Measurements from ENCODE around the gene PPARD. TPM values are rescaled to one million over a fixed set of nuclear protein-coding genes. Genes with fewer than 3 reads are reported as not detected.

Gene PPARD
- total and polyA plus RNA-seq, 12 donors, result 12.9 to 21.0 (median 13.9) TPM

DNA sequence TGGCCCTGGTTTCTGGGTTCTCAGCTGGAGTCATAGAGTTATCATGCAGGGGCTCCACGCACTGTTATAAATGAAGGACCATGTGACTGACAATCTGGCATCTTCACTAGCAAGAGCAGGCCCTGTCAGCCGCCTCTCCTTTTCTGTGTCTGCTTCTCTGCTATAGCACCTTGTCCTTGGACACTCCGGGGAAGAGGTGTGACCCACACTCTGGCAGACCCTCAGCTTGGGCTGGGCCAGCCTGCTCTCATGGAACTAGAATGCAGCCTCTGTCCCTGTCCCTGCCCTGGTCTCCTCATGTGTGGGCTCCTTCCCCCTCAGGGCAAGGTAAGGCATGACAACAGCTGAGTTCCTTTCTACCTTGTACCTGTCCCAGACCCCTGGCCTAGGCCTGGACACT, 98.8 kb downstream of the PPARD start:
- Histone ChIP-seq H3K9me3 (no peaks in the 10 kb centered on the region), H3K4me1 (no peaks in the 10 kb centered on the region), H3K27me3 (no peaks in the 10 kb centered on the region), H3K27ac (no peak overlapping the region), H3K4me3 (no peak overlapping the region), H3K36me3 (no peaks in the 10 kb centered on the region)
- DNase-seq (peak in 1 of 2 donors; percentile 23), ATAC-seq (peak; percentile 26 to 76 (median 53))
- 36 to 51% methylated on average over 3 of the region's 3 CpGs for WGBS, 2 donors
- TF ChIP-seq, protein P1, sequence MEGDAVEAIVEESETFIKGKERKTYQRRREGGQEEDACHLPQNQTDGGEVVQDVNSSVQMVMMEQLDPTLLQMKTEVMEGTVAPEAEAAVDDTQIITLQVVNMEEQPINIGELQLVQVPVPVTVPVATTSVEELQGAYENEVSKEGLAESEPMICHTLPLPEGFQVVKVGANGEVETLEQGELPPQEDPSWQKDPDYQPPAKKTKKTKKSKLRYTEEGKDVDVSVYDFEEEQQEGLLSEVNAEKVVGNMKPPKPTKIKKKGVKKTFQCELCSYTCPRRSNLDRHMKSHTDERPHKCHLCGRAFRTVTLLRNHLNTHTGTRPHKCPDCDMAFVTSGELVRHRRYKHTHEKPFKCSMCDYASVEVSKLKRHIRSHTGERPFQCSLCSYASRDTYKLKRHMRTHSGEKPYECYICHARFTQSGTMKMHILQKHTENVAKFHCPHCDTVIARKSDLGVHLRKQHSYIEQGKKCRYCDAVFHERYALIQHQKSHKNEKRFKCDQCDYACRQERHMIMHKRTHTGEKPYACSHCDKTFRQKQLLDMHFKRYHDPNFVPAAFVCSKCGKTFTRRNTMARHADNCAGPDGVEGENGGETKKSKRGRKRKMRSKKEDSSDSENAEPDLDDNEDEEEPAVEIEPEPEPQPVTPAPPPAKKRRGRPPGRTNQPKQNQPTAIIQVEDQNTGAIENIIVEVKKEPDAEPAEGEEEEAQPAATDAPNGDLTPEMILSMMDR (IDR thresholded peaks at IDR 0.05), result no peak
- intact Hi-C loops (cut with DNase I), result no loop called here

DNA sequence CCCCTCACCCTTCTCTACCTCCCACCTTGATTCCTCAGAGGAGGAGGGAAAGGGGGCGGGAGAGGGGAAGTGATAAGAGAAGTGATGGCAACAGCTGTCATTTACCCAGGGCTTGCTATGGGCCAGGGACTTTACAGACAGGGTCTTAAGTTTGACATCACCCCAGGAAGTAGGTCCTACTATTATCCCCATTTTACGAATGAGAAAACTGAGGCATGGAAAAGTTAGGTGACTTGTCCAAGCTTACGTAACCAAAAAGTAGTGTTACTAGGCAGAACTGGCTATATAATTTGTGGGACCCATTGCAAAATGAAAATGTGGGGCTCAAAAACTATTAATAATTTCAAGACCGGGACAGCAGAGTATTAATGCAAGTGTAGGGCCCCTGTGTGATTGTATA, 99.3 kb downstream of the PPARD start:
- no peaks in the 10 kb centered on the region for H3K4me1 ChIP-seq
- no peaks in the 10 kb centered on the region for H3K36me3 ChIP-seq
- ATAC-seq (no peak), DNase-seq (no peak)
- no peaks in the 10 kb centered on the region for H3K9me3 ChIP-seq
- H3K27me3 ChIP-seq, result no peaks in the 10 kb centered on the region
- no peak overlapping the region for H3K27ac ChIP-seq
- TF ChIP-seq, protein P1 (IDR thresholded peaks at IDR 0.05), result no peak
- intact Hi-C loops (cut with DNase I), result no loop called here
- no peak overlapping the region for H3K4me3 ChIP-seq
- WGBS, 2 donors, result 86 to 90% methylated on average over 4 of the region's 4 CpGs

DNA sequence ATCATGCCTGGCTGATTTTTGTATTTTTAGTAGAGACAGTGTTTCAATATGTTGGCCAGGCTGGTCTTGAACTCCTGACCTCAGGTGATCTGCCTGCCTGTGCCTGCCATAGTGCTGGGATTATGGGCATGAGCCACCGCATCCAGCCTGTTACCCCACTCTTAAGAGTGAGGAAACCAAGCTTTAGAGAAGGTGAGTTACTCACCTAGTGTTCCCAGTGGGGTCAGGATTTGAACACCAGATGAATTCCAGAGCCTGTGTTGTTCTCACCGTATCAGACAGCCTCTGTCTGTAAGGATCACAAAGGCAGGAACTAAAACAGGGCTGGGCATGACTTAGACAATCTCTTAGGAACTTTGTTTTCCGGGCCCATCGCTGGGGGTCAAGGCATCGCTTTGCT, 100.3 kb downstream of the PPARD start:
- H3K9me3 ChIP-seq, result no peaks in the 10 kb centered on the region
- intact Hi-C loops (cut with DNase I), result no loop called here
- TF ChIP-seq, protein P1 (IDR thresholded peaks at IDR 0.05), result no peak

DNA sequence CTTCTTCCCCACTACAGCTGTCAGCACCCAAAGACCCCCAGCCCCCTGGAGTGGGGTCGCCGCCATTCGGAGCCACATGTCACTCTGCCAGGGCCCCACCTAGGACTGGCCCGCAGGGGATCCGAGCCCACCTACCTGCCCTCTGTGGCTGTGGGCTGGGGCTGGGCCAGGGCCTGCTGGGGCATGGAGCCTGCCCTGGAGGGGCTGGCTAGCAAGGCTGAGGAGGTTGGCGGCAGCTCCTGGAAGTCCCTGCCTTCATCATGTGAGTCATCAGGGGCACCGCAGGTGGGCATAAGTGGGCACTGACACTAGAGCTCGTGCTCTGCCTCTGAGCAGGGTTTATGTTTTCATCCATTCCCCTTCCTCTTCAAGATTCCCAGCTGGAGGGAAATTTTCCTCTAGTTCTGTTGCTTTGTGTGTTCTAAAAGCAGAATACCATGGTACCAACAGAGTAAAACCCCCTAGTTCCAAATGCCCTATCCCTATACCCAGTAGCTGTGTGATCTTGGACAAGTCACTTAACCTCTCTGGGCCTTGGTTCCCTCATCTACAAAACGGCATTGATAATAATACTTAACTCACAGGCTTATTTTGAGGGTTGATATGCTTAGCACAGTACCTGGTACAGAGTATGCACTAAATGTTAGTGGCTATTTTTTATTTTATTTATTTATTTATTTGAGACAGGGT, 101.1 kb downstream of the PPARD start:
- Histone ChIP-seq H3K36me3 (no peaks in the 10 kb centered on the region), H3K4me1 (no peaks in the 10 kb centered on the region), H3K27ac (no peak overlapping the region), H3K27me3 (no peaks in the 10 kb centered on the region), H3K4me3 (no peak overlapping the region), H3K9me3 (no peaks in the 10 kb centered on the region)
- ATAC-seq, result peak in 2 of 8 donors; percentile 11 to 25
- no peak for DNase-seq
- TF ChIP-seq, protein P1 (IDR thresholded peaks at IDR 0.05), result no peak
- intact Hi-C loops (cut with DNase I), result no loop called here
- WGBS, 2 donors, result 89 to 90% methylated on average over 9 of the region's 9 CpGs

More for the DNA sequence above, 100.3 kb downstream of the PPARD start:
- H3K4me1 ChIP-seq, result no peaks in the 10 kb centered on the region
- 71 to 78% methylated on average over 5 of the region's 5 CpGs for WGBS, 2 donors
- H3K27me3 ChIP-seq, result no peaks in the 10 kb centered on the region
- no peaks in the 10 kb centered on the region for H3K36me3 ChIP-seq
- H3K27ac ChIP-seq, result no peak overlapping the region
- ATAC-seq (no peak), DNase-seq (no peak)
- no peak overlapping the region for H3K4me3 ChIP-seq
